GM21786 (cell line): ENCODE measurements around the gene SEMA3G.

Experiments
- ATAC-seq: cut with Tn5 transposase; IDR thresholded peaks from one replicate; pipeline ENCODE4 v1.9.1; 2021; ENCODE audit not compliant: unreplicated experiment

SEMA3G gene

GRCh38 chr3:52422669-52423068 is 22.2 kb downstream of the SEMA3G start:
- ATAC-seq = no peak

- ATAC-seq = no peak
Observed at GRCh38 chr3:52420388-52420787, 24.5 kb downstream of the SEMA3G start.

DNA sequence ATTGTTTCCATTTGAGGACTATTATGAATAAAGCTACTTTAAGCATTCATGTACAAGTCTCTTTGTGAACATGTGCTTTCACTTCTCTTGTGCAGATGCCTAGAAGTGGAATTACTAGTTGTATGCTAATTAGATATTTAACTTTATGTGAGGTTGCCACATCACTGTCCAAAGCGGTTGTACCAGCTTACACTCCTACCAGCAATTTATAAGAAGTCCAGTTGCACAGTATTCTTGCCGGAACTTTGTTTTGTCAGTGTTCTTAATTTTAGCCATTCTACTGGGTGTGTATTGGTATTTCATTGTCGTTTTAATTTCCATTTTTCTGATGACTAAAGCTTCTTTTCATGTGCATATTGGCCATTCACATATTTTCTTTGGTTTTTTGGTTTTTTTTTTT is 29.1 kb downstream of the SEMA3G start:
- ATAC-seq = no peak

- ATAC-seq = no peak
Observed at GRCh38 chr3:52408466-52408865, 36.4 kb downstream of the SEMA3G start.

- ATAC-seq = no peak
Observed at GRCh38 chr3:52407779-52408178, 37.1 kb downstream of the SEMA3G start.

GRCh38 chr3:52406791-52407510 is 38.0 kb downstream of the SEMA3G start:
- ATAC-seq = no peak

DNA sequence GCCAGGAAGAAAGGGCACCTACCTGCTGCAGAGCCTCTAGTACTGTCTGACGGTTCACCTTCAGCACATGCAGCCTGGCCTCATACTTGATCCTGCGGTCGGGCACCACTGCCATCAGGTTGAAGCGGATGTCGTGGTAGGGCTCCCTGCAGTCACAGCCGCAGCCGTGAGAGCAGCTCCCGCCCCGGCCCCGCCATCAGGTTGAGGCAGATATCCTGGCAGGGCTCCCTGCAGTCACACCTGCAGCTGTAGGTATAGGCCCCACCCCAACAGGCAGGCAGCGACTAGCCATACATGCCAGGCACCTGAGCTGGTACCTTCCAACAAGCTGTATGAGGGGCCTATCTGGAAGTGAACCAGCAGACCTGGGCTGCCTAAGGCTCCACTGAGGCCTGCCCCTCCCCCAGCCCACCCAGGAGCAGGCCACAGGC is 38.7 kb downstream of the SEMA3G start:
- no peak for ATAC-seq

GRCh38 chr3:52405601-52406110 is 39.2 kb downstream of the SEMA3G start:
- no peak for ATAC-seq

GRCh38 chr3:52405066-52405465 is 39.8 kb downstream of the SEMA3G start:
- ATAC-seq = no peak

DNA sequence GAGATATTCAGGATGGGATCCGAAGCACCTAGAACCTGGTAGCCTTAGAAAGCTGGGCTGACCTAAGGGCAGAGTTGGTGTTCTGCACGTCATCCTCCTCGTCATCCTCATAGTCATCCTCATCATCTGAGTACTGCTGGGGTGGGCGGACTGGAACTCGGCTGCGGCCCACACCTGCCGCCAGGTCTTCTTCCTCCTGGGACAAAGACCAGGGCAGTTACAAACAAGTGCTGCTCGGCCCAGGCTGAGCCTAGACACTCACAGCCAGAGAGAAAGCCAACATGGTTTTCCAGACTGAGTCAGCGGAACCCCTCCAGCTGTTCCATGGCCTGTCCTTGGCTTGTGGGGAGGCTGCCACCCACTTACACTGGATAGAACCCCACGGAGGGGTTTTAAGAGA is 40.5 kb downstream of the SEMA3G start:
- ATAC-seq = no peak

- ATAC-seq = no peak
Observed at GRCh38 chr3:52403955-52404354, 40.9 kb downstream of the SEMA3G start.

GRCh38 chr3:52403271-52403841 is 41.5 kb downstream of the SEMA3G start:
- no peak for ATAC-seq

DNA sequence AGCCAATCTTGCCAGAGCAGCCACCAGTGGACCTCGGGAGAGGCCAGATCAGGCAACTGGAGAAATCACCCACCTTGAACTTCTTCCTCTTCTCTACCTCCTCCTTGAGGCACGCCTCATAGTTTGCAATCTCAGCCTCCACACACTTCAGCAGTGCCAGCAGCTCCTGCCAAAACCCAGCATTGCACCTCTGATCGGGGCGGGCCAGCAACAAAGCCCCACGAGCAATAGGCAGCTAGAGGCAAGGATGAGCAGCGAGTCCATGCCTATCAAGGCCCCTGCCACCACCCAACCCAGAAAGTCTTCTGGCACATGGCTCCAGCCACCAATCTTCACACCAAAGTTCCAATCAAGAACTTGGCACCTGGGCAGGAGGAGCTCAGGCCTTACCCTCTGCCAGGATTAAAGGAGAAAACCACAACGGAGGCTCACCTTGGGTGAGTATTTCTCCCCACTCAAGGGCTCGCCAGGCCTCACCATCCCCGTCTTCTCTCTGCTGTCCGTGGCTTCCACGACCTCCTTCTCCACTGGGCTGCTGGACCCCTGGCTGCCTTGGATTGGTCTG is 42.1 kb downstream of the SEMA3G start:
- no peak for ATAC-seq

- ATAC-seq = no peak
Observed at GRCh38 chr3:52402101-52402521, 42.8 kb downstream of the SEMA3G start.

GRCh38 chr3:52401551-52401950 is 43.4 kb downstream of the SEMA3G start:
- ATAC-seq = no peak

DNA sequence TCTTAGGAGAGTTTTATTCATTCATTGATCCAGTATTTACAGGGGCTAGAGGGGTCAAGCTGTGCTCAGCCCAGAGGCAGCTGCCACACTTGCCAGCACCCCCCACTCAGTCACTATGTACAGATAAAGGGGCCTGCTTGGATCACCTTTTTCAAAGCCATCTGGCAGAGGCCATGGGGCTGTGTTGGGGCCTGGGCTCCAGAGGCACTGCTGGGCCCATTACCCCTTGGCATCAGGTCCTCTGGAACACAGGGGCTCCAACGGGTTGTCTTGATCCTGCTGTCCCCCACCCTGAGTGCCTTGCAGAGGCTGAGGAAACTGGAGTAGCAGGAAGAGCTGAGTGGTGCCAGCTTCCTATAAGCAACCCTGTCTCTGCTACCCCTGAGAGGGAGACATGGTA is 43.9 kb downstream of the SEMA3G start:
- ATAC-seq = no peak

- no peak for ATAC-seq
Observed at GRCh38 chr3:52400275-52400793, 44.6 kb downstream of the SEMA3G start.

- ATAC-seq = no peak
Observed at GRCh38 chr3:52399593-52399992, 45.3 kb downstream of the SEMA3G start.

DNA sequence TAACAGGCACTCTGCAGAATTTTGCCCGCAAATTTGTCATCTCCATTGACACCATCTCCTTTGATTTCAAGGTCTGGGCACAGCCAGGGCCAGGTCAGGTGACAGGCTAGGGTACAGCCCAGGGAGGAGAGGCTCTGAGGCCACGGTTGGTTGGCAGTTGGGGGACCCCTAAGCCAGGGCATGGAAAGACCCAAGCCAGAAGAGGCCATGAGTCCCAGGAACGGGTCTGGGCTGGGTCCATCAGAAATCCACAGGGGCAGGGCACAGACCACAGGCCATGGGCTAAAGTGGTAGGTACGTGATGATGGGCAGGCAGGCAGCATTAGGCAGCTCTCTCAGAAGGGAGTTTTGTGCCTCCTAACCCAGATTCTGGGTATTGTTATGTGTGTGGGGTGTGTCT is 45.8 kb downstream of the SEMA3G start:
- no peak for ATAC-seq

GRCh38 chr3:52398670-52399081 is 46.2 kb downstream of the SEMA3G start:
- no peak for ATAC-seq

DNA sequence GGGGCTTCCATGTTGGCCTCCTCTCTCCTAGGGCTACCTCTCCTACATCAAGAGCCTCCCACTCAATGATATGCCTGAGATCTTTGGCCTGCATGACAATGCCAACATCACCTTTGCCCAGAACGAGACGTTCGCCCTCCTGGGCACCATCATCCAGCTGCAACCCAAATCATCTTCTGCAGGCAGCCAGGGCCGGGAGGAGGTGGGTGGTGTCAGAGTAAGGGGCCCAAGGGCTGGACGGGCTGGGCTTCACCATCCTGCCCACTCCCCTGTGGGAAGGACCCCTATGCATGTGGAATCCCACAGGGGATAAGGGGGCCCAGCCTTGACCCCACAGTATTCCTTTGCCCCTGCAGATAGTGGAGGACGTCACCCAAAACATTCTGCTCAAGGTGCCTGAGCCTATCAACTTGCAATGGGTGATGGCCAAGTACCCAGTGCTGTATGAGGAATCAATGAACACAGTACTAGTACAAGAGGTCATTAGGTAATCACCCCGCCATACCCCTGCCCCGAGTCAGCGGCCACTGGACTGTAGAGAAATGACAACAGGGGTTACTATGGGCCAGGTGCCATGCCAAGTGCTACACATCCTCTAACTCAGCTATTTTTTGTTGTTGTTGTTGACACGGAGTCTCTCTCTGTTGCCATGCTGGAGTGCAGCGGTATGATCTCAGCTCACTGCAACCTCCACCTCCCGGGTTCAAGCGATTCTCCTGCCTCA is 47.1 kb downstream of the SEMA3G start:
- ATAC-seq = no peak
